ENCODE measurements around the gene SMIM3.
A peak's percentile ranks its signal among the peaks of the same experiment; 100 is the strongest.

SMIM3 gene

GRCh38 chr5:150779397-150780186, 1.0 kb downstream of the SMIM3 start:
- no peak for TF ChIP-seq CTCF (IDR thresholded peaks at IDR 0.05; ENCODE audit: low read depth, low read length)
- DNase-seq = no peak
- H3K27ac ChIP-seq = no peak overlapping the region
- no peaks in the 10 kb centered on the region for H3K9me3 ChIP-seq (ENCODE audit: severe bottlenecking)
- H3K27me3 ChIP-seq (ENCODE audit: insufficient read depth, low read depth, severe bottlenecking) = no peaks in the 10 kb centered on the region
- peak overlapping the region; percentile 78 for H3K4me3 ChIP-seq (ENCODE audit: low read depth, low read length)
- H3K36me3 ChIP-seq = no peaks in the 10 kb centered on the region

GRCh38 chr5:150780187-150780692, 1.7 kb downstream of the SMIM3 start:
- no peak overlapping the region for H3K4me3 ChIP-seq (ENCODE audit: low read depth, low read length)
- no peak for TF ChIP-seq CTCF (IDR thresholded peaks at IDR 0.05; ENCODE audit: low read depth, low read length)
- H3K27ac ChIP-seq = no peak overlapping the region
- H3K9me3 ChIP-seq (ENCODE audit: severe bottlenecking) = no peaks in the 10 kb centered on the region
- H3K36me3 ChIP-seq = no peaks in the 10 kb centered on the region
- DNase-seq = no peak
- no peaks in the 10 kb centered on the region for H3K27me3 ChIP-seq (ENCODE audit: insufficient read depth, low read depth, severe bottlenecking)

- DNase-seq = no peak
- Histone ChIP-seq H3K4me3 (ENCODE audit: low read depth, low read length) (no peak overlapping the region), H3K27ac (no peak overlapping the region)
These were observed 2.3 kb downstream of the SMIM3 start for GRCh38 chr5:150780816-150781221.

GRCh38 chr5:150781706-150782614, 3.4 kb downstream of the SMIM3 start:
- Histone ChIP-seq H3K27me3 (ENCODE audit: insufficient read depth, low read depth, severe bottlenecking) (no peaks in the 10 kb centered on the region), H3K36me3 (no peaks in the 10 kb centered on the region), H3K9me3 (ENCODE audit: severe bottlenecking) (peaks cover 4% of the 10 kb centered on the region), H3K4me3 (ENCODE audit: low read depth, low read length) (no peak overlapping the region), H3K27ac (no peak overlapping the region)
- no peak for DNase-seq
- no peak for TF ChIP-seq CTCF (IDR thresholded peaks at IDR 0.05; ENCODE audit: low read depth, low read length)

More at GRCh38 chr5:150780816-150781221, 2.3 kb downstream of the SMIM3 start:
- no peak for TF ChIP-seq CTCF (IDR thresholded peaks at IDR 0.05; ENCODE audit: low read depth, low read length)
- Histone ChIP-seq H3K36me3 (no peaks in the 10 kb centered on the region), H3K9me3 (ENCODE audit: severe bottlenecking) (peaks cover 3% of the 10 kb centered on the region), H3K27me3 (ENCODE audit: insufficient read depth, low read depth, severe bottlenecking) (no peaks in the 10 kb centered on the region)

- no peak for TF ChIP-seq CTCF (IDR thresholded peaks at IDR 0.05; ENCODE audit: low read depth, low read length)
- Histone ChIP-seq H3K27me3 (ENCODE audit: insufficient read depth, low read depth, severe bottlenecking) (no peaks in the 10 kb centered on the region), H3K9me3 (ENCODE audit: severe bottlenecking) (peaks cover 4% of the 10 kb centered on the region), H3K27ac (no peak overlapping the region), H3K36me3 (no peaks in the 10 kb centered on the region), H3K4me3 (ENCODE audit: low read depth, low read length) (no peak overlapping the region)
- DNase-seq = no peak
These were observed 4.3 kb downstream of the SMIM3 start for GRCh38 chr5:150782850-150783249.
